ENCODE measurements around the gene USP12. TPM values are rescaled to one million over a fixed set of nuclear protein-coding genes. Genes with fewer than 3 reads are reported as not detected.
"Not testable (repeated sequence)": the region's sequence is repeated elsewhere in the genome, so short reads cannot be mapped to it uniquely, and the experiment has no call there.

Gene USP12
- total RNA-seq, result 10 to 100 TPM; 11.3 to 21.5 TPM

DNA sequence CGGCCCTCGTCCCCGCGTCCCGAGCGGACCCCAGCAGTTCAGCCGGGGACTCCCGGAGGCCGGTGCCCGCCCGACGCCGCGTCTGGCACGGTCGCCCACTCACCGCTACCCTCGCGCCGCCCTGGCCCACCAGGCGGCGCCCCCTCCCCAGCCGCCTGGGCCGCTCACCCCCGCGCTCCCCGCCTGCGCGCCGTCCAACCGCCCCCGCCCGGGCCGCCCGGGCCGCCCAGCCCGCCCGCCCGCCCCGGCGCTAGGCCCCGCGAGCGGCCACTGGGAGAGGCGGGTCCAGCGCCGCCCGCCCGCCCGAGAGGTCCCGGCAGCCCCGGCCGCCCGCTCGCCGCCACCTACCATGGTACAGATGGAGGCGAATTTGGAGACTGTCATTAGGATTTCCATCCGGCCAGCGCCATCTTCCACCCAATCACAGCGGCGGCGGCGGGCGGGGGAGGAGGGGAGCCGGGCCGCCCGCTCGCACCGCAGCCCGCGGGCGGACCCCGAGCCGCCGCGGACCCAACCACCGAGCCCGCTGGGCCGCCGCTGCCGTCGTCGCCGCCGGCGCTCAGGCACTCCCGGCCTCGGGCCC, at the start of gene USP12:
USP12 (minus strand) TSS at position 568 of the 583 bp plus-strand sequence; CDS start at position 396, 172 bp downstream.
- no peaks in the 10 kb centered on the region for H3K27me3 ChIP-seq (replicated peaks; ENCODE audit: insufficient read depth)
- peaks cover 6% of the 10 kb centered on the region for H3K4me1 ChIP-seq (replicated peaks)
- TF ChIP-seq POLR2AphosphoS5 (IDR thresholded peaks at IDR 0.05) (no peak), POLR2A (IDR thresholded peaks at IDR 0.05) (no peak), CTCF (IDR thresholded peaks at IDR 0.05) (no peak)
- H3K9me3 ChIP-seq, result no peaks in the 10 kb centered on the region
- peak within 1 kb of the TSS; percentile 86 to 89 for H3K4me3 ChIP-seq
- H3K27ac ChIP-seq, result peak within 1 kb of the TSS; percentile 90 to 95
- no peaks in the 10 kb centered on the region for H3K36me3 ChIP-seq
- intact Hi-C loops (cut with DNase I), result loop anchor here (5.0 to 10.0 kb wide), 5 partner anchors 81 to 189 kb away; partner anchors contain the start of genes RASL11A and RPL21
- DNase-seq (ENCODE audit: low spot score), result peak; percentile 5
- WGBS, result under 1% methylated on average over 23 of the region's 88 CpGs

DNA sequence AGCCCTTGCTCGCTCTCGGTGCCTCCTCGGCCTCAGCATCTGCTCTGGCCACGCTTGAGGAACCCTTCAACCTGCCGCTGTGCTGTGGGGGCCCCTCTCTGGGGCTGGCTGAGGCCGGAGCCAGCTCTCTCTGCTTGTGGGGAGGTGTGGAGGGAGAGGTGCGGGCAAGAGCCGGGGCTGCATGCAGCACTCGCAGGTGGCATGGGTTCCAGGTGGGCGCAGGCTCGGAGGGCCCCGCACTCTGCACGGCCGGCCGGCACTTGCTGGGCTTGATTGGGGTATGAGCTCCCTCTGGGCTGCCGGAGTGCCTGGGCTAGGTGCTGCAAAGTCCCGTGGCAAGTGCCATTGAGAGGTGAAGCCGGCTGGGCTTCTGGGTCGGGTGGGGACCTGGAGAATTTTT, 48.0 kb upstream of the USP12 start:
- Histone ChIP-seq H3K27me3 (replicated peaks; ENCODE audit: insufficient read depth) (no peaks in the 10 kb centered on the region), H3K4me3 (no peak overlapping the region), H3K4me1 (replicated peaks) (no peaks in the 10 kb centered on the region), H3K27ac (no peak overlapping the region), H3K9me3 (no peaks in the 10 kb centered on the region), H3K36me3 (no peaks in the 10 kb centered on the region)
- intact Hi-C loops (cut with DNase I), result no loop called here
- WGBS, result 88% methylated on average over 12 of the region's 19 CpGs
- DNase-seq (ENCODE audit: low spot score), result no peak
- TF ChIP-seq POLR2AphosphoS5 (IDR thresholded peaks at IDR 0.05), result no peak
- no peak for TF ChIP-seq POLR2A (IDR thresholded peaks at IDR 0.05)
- TF ChIP-seq CTCF (IDR thresholded peaks at IDR 0.05), result no peak

DNA sequence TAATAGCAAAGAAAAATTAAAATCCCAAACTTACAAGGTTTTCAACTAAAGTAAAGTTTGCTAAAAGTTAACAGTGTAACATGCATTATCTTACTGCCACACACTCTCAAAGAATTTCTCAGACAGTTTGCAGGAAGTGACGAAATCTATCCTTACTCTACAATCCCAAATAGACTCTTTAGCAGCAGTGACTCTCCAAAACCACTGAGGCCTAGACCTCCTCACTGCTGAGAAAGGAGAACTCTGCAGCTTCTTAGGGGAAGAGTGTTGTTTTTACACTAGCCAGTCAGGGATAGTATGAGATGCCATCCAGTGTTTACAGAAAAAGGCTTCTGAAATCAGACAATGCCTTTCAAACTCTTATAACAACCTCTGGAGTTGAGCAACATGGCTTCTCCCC, 47.2 kb upstream of the USP12 start:
- DNase-seq (ENCODE audit: low spot score); H3K9me3 ChIP-seq; H3K36me3 ChIP-seq; H3K4me1 ChIP-seq (replicated peaks); H3K4me3 ChIP-seq; H3K27me3 ChIP-seq (replicated peaks; ENCODE audit: insufficient read depth); H3K27ac ChIP-seq; intact Hi-C loops (cut with DNase I): not testable (repeated sequence)
- 69% methylated on average over 1 of the region's 1 CpG for WGBS

DNA sequence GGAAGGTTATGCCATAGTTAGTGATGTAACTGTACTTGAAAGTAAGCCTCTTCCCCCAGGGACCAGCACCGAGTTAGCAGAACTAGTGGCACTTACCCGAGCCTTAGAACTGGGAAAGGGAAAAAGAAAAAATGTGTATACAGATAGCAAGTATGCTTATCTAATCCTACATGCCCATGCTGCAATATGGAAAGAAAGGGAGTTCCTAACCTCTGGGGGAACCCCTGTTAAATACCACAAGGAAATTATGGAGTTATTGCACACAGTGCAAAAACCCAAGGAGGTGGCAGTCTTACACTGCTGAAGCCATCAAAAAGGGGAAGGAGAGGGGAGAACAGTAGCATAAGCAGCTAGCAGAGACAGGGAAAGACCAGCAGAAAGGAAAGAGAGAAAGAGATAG, 46.2 kb upstream of the USP12 start:
- H3K4me3 ChIP-seq; intact Hi-C loops (cut with DNase I); H3K9me3 ChIP-seq; H3K27me3 ChIP-seq (replicated peaks; ENCODE audit: insufficient read depth); DNase-seq (ENCODE audit: low spot score); H3K4me1 ChIP-seq (replicated peaks); H3K36me3 ChIP-seq; H3K27ac ChIP-seq: not testable (repeated sequence)
- WGBS, result 85% methylated on average over 2 of the region's 2 CpGs

GRCh38 chr13:27213386-27213785, 41.8 kb upstream of the USP12 start:
- H3K36me3 ChIP-seq; H3K27ac ChIP-seq; intact Hi-C loops (cut with DNase I); H3K9me3 ChIP-seq; H3K27me3 ChIP-seq (replicated peaks; ENCODE audit: insufficient read depth); H3K4me1 ChIP-seq (replicated peaks); DNase-seq (ENCODE audit: low spot score); H3K4me3 ChIP-seq: not testable (repeated sequence)
- 96% methylated on average over 5 of the region's 5 CpGs for WGBS

GRCh38 chr13:27211771-27212364, 40.3 kb upstream of the USP12 start:
- Histone ChIP-seq H3K36me3 (no peaks in the 10 kb centered on the region), H3K27ac (no peak overlapping the region), H3K4me1 (replicated peaks) (no peaks in the 10 kb centered on the region), H3K9me3 (no peaks in the 10 kb centered on the region), H3K27me3 (replicated peaks; ENCODE audit: insufficient read depth) (no peaks in the 10 kb centered on the region), H3K4me3 (no peak overlapping the region)
- no peak for DNase-seq (ENCODE audit: low spot score)
- WGBS, result 86% methylated on average over 17 of the region's 17 CpGs
- no peak for TF ChIP-seq POLR2A (IDR thresholded peaks at IDR 0.05)
- TF ChIP-seq CTCF (IDR thresholded peaks at IDR 0.05), result no peak
- no peak for TF ChIP-seq POLR2AphosphoS5 (IDR thresholded peaks at IDR 0.05)
- intact Hi-C loops (cut with DNase I), result no loop called here

All from prostate gland (tissue), 2 donors.